Duodenal mucosa (tissue), 2 donors: ENCODE results near the gene CTBS.
"Not testable (repeated sequence)": the region's sequence is repeated elsewhere in the genome, so short reads cannot be mapped to it uniquely, and the experiment has no call there.

Experiments
- H3K27ac ChIP-seq: one replicate; pipeline ENCODE4 v1.7.0; 2013; ENCODE audit warnings: low read depth, low read length
- H3K27me3 ChIP-seq, 2 donors: one replicate each; pipeline ENCODE4 v1.7.0; 2013; ENCODE audit warnings: low read length in 2 of 2, control low read depth in 1 of 2; ENCODE audit not compliant: insufficient read depth in 2 of 2, control insufficient read depth in 1 of 2
- H3K36me3 ChIP-seq, 2 donors: one replicate each; pipeline ENCODE4 v1.7.0; 2013; ENCODE audit warnings: low read length in 2 of 2, control low read depth in 1 of 2; ENCODE audit not compliant: insufficient read depth in 2 of 2, control insufficient read depth in 1 of 2
- H3K4me1 ChIP-seq, 2 donors: one replicate each; pipeline ENCODE4 v1.7.0; 2013; ENCODE audit warnings: low read length in 2 of 2, control low read depth in 1 of 2; ENCODE audit not compliant: insufficient read depth in 2 of 2, control insufficient read depth in 1 of 2
- H3K4me3 ChIP-seq, 2 donors: one replicate each; pipeline ENCODE4 v1.7.0; 2013; ENCODE audit warnings: low read length in 2 of 2, low read depth in 1 of 2
- H3K9ac ChIP-seq, 2 donors: one replicate each; pipeline ENCODE4 v1.7.0; 2013; ENCODE audit warnings: low read length in 2 of 2, low read depth in 1 of 2
- H3K9me3 ChIP-seq, 2 donors: one replicate each; pipeline ENCODE4 v1.7.0; 2013; ENCODE audit warnings: low read length in 2 of 2, control low read depth in 1 of 2; ENCODE audit not compliant: control insufficient read depth in 1 of 2

The CTBS gene

DNA sequence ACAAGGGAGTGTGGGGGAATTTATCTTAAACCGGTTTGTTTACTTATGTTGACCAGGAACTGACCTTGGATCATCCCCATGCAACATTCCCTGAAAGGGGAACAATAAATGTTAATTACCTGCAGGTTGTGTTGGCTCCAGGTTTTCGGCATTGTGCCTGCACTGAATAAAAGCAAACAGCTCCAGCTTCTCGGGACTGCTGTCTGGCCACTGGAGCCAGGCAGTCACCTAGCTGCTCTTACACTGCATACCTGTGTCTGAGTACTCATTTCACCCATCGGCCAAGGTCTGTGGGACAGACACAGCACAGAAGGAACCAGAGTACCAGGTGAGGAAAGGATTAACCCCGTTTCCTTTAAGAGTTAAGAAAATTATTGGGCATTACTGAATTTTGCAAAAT lies 32.7 kb upstream of the CTBS start:
- Histone ChIP-seq H3K4me3 (no peak overlapping the region), H3K27me3 (no peaks in the 10 kb centered on the region), H3K4me1 (no peaks in the 10 kb centered on the region), H3K9ac (no peak overlapping the region), H3K36me3 (no peaks in the 10 kb centered on the region), H3K9me3 (peaks cover 20 to 26% of the 10 kb centered on the region in 2 donors), H3K27ac (no peak overlapping the region)

DNA sequence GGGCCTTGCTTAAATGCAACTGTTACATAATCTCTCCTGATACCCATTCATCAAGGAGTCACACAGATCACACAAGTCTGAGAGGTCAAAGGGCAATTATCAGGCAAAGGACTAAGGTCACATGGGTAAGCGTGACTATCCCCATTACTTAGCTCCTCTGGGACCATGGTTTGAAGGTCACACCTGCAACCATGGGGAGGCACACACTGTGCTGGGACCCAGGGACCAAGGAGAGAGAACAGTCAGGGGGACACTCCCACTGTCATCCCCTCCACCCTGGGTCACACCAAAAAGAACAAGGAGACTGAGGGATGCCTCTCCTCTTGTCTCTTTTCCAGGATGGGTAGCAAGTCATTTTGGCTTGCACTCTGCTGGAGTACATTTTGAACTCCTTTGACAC lies 30.9 kb upstream of the CTBS start:
- Histone ChIP-seq H3K27ac (no peak overlapping the region), H3K27me3 (no peaks in the 10 kb centered on the region), H3K4me1 (no peaks in the 10 kb centered on the region), H3K4me3 (peak overlapping the region in 1 of 2 donors; percentile 35), H3K9me3 (peaks cover 20 to 26% of the 10 kb centered on the region in 2 donors), H3K36me3 (no peaks in the 10 kb centered on the region), H3K9ac (no peak overlapping the region)

DNA sequence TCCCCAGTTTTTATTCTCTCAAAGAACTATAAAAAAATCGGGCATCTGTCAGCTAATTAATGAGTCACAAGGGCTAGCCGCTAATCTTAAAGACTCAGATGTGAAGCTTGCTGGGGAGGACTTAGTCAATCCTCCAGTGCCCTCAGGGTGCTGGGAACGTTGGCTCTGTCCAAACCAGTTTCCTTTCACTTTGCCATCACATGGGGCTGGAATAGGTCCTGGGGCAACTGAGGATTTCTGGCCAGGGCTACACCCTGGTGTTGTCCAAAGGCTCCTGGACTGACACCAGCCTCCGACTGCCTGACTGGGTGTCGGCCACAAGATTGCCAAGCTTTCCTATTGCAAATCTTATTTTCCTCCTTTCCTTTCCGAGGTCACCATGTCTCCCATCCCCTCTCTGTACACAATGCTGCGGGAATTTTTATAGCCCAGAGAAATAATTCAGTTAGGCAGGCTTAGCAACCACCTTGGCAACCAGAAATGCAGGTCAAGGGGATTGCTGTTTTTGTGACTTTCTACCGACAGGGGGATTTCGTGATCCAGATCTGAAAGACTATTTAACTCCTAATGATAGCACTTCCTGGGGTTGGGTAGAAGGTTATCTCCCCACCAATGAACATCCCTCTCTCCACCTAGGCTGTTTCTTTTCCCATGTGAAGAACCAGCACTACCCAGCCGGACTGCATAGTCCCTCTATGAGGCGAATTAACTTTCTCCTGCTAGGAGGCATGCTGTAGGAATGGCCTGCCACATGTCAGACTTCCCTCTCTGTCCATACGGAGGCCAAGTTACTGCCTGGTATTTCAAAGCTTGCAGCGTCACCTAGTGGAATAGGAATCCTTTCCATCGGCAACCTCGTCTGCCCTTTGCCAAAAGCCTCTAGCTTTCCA lies 29.9 kb upstream of the CTBS start:
- Histone ChIP-seq H3K4me3 (no peak overlapping the region), H3K27me3 (no peaks in the 10 kb centered on the region), H3K4me1 (no peaks in the 10 kb centered on the region), H3K9ac (no peak overlapping the region), H3K36me3 (no peaks in the 10 kb centered on the region), H3K27ac (no peak overlapping the region), H3K9me3 (peaks cover 20 to 26% of the 10 kb centered on the region in 2 donors)

DNA sequence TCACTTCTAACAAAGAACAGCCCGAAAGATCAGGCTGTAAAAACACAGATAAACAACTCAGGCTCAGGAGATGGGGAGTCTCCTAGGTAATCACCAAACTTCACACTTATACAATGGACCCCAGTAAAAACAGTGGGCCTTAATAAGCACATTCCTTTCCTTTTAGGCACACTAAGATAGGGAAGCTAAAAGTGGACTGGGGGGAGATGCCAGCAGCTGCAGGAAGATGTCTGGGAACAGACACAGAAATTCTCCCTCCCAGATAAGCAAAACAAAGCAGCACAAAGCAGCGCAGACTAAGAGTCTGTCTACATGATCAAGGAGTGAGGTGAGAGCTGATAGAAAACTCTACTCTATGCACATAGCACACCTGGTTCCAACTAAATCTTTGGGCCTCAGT lies 29.0 kb upstream of the CTBS start:
- Histone ChIP-seq H3K9ac (no peak overlapping the region), H3K27me3 (no peaks in the 10 kb centered on the region), H3K27ac (no peak overlapping the region), H3K36me3 (no peaks in the 10 kb centered on the region), H3K4me3 (no peak overlapping the region), H3K4me1 (no peaks in the 10 kb centered on the region), H3K9me3 (peaks cover 20 to 26% of the 10 kb centered on the region in 2 donors)

DNA sequence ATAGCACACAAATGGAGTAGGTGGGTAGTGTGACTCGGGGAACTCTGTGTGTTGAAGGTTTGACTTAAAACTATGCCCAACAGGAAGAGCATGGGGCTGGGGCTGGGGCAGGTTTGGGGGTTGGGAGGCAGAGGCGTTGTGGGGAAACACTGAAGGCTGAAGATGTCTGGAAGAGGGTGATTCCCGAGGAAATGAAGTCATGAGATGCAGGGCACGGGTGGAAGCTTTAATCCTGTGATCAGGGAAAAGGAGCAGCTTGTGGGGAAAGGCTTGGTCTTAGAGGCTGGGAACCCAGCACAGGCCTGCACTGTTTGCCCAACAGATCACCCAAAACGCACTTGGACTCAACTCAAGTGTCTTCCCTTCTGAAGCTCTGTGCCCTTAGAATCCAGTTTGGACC lies 26.6 kb upstream of the CTBS start:
- no peaks in the 10 kb centered on the region for H3K4me1 ChIP-seq
- H3K27ac ChIP-seq: no peak overlapping the region
- H3K27me3 ChIP-seq: no peaks in the 10 kb centered on the region

DNA sequence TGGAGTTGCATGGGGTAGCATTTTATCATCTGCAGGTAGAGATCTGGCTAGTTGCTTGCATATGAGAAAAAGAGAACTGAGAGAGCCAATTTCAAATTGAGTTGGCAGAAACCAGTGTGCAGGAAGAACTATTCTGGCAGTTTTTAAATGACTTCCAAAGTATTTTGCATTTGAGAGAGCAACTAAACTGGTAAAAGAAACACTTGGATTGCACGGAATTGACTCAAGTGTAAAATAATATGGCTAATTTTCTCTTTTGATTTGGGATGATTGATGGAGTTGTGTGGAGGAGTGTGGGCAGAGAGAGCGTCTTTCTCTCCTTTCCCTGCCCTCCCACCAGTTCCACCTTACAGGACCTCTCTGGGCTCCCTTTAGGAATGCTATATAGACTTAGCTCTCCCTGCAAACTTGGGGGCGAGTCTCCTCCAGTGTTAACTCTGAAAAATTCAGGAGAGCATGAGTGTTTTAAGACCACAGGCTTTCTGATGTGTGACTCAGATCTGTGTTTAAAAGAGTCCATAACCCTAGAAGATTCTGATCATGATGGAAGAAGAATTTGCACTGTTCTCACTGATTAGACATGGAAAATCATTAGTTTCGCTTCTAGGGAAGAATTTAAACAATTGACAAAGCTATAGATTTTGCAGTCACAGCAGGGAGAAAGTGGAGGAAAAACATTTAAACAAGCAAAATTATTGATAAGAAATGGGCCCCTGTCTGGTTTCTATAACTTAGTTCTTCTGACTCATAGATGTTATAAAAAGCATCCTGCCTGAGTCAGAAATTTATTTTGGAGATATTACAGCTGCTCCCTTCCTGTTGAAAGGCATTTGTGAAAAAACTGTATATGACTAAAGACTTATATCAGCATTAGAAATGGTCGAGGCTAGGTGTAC lies 24.9 kb upstream of the CTBS start:
- Histone ChIP-seq H3K27me3 (no peaks in the 10 kb centered on the region), H3K36me3 (no peaks in the 10 kb centered on the region), H3K9me3 (no peaks in the 10 kb centered on the region), H3K4me1 (no peaks in the 10 kb centered on the region), H3K4me3 (no peak overlapping the region), H3K9ac (no peak overlapping the region), H3K27ac (no peak overlapping the region)

More for the DNA sequence above, 26.6 kb upstream of the CTBS start:
- Histone ChIP-seq H3K9ac (no peak overlapping the region), H3K4me3 (no peak overlapping the region), H3K36me3 (no peaks in the 10 kb centered on the region), H3K9me3 (peaks cover 16 to 17% of the 10 kb centered on the region in 2 donors)

DNA sequence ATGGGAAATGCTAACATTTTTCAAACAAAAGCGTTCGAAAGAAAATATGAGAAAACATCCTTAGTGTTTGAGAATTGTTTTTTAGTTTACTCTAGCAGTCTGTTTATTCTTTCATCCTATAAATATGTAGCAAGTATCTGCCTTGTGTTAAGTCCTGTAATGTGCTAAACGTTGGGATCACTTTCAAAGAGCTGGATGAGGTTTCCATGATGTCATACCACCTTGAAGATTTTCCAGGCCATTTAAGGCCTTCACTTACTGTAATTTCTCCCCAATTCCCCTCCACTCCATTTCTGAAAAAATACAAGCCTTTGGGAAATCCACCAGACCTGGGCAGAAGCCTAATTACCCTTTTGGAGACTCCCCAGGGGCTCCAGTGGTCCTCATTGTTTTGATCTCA lies 24.2 kb upstream of the CTBS start:
- H3K4me3 ChIP-seq: no peak overlapping the region
- no peak overlapping the region for H3K27ac ChIP-seq
- no peaks in the 10 kb centered on the region for H3K36me3 ChIP-seq
- no peaks in the 10 kb centered on the region for H3K9me3 ChIP-seq
- H3K9ac ChIP-seq: no peak overlapping the region
- no peaks in the 10 kb centered on the region for H3K27me3 ChIP-seq
- H3K4me1 ChIP-seq: no peaks in the 10 kb centered on the region

DNA sequence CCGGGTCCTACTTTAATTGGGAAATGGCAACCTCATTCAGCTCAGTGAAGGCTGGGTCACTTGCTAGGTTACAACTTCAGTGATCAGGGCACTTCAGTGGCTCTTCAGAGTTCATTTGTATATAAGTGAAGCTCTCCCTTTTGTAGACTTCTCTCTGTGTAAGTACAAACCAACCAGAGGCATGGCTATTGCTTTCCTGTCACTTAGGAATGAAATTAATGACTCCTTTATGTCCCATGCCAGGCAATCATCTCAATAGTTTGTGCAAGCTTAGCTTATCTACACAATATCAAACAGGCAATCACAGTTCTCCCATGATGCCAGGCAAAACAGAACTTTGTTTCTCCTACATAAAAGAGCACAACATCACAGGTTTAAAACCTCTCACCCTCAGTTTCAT lies 22.8 kb upstream of the CTBS start:
- H3K27ac ChIP-seq: no peak overlapping the region
- H3K9ac ChIP-seq: no peak overlapping the region
- no peak overlapping the region for H3K4me3 ChIP-seq
- no peaks in the 10 kb centered on the region for H3K36me3 ChIP-seq
- no peaks in the 10 kb centered on the region for H3K9me3 ChIP-seq
- no peaks in the 10 kb centered on the region for H3K4me1 ChIP-seq
- no peaks in the 10 kb centered on the region for H3K27me3 ChIP-seq

DNA sequence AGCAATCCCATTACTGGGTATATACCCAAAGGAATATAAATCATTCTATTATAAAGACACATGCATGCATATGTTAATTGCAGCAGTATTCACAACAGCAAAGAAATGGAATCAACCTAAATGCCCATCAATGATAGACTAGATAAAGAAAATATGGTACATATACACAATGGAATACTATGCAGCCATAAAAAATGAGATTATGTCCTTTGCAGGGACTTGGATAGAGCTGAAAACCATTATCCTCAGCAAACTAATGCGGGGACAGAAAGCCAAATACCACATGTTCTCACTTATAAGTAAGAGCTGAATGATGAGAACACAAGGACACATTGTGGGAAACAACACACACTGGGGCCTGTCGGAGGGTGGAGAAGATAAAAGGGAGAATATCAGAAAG lies 20.7 kb upstream of the CTBS start:
- H3K27ac ChIP-seq, H3K36me3 ChIP-seq, H3K27me3 ChIP-seq, H3K4me3 ChIP-seq, H3K4me1 ChIP-seq, H3K9me3 ChIP-seq, H3K9ac ChIP-seq: not testable (repeated sequence)

DNA sequence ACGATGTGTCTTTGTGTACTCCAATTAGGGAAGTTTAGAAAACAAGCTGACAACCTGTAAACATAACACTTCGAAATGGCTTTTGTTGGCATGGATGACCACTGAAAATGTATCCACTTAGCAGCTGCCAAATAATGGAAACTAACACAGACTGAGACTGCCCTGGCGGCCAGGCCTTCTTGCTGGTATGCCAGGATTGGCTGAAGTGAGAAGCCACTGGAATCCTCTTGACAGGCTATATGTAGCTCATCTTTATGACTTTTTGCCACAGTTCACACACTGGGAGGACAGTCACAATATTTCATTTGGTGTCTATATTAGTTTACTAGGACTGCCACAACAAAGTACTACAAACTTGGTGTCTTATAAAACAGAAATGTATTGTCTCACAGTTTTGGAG lies 12.9 kb upstream of the CTBS start:
- H3K4me3 ChIP-seq: no peak overlapping the region
- no peaks in the 10 kb centered on the region for H3K4me1 ChIP-seq
- H3K27me3 ChIP-seq: no peaks in the 10 kb centered on the region
- no peak overlapping the region for H3K27ac ChIP-seq
- no peak overlapping the region for H3K9ac ChIP-seq
- no peaks in the 10 kb centered on the region for H3K36me3 ChIP-seq
- H3K9me3 ChIP-seq: no peaks in the 10 kb centered on the region
